HG02870 (cell line): Measurements from ENCODE around the gene SULF2.
"Not testable (repeated sequence)": the region's sequence is repeated elsewhere in the genome, so short reads cannot be mapped to it uniquely, and the experiment has no call there.

Source experiments
- ATAC-seq: cut with Tn5 transposase; IDR thresholded peaks from one replicate; pipeline ENCODE4 v1.9.1; 2021; ENCODE audit warnings: mild to moderate bottlenecking, moderate library complexity; ENCODE audit not compliant: unreplicated experiment

Gene SULF2

DNA sequence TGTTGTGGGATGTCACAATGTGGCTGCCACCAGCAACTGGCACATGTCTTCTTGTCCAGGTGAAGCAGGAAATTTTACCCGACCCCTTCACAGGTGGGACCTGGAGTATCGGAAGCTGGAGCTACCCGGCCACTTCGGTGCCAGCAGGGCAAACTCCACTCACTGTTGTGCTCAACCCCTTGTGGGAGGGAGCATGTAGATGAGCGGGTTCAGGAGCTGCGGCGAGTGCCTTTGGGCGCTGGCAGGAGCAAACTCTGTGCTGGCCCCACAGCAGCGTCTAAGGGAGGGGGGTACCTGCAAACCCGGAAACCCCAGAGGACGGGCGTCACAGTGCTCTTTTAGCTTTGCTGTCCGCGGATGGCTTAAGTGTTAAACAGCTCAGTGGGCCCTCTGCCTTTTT is 20.7 kb upstream of the SULF2 start:
- no peak for ATAC-seq

DNA sequence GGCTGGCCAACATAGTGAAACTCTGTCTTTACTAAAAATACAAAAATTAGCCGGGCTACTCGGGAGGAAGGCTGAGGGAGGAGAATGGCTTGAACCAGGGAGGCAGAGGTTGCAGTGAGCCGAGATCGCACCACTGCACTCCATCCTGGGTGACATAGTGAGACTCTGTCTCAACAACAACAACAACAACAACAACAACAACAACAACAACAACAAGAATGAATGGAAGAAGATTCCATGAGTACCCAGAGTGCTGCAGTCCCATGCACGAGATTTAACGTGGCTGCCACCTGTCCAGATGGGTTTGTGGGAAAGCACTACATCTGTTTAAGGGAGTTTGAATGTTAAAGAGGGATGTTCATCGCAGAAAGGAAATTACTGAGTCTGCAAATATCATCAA is 19.7 kb upstream of the SULF2 start:
- ATAC-seq = not testable (repeated sequence)

- not testable (repeated sequence) for ATAC-seq
Measured at GRCh38 chr20:47804224-47804825, 19.0 kb upstream of the SULF2 start.

DNA sequence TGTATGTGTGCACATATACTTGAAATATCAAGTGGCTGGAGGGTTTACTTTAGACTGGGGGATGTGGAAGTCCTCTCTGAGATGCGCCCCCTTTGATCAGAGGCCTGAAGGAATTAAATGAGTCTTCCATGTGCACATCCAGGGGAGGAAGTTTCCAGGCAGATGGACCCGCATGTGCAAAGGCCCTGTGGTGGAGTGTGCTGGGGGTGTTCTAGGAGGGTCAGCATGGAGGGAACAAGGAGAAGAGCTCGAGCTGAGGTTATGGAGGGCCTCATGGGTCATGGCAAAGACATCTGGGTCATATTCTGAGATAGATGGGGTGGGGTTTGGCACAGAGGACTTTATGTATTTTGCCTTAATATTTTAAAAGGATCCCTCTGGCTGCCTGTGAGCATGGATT is 17.7 kb upstream of the SULF2 start:
- ATAC-seq = no peak

DNA sequence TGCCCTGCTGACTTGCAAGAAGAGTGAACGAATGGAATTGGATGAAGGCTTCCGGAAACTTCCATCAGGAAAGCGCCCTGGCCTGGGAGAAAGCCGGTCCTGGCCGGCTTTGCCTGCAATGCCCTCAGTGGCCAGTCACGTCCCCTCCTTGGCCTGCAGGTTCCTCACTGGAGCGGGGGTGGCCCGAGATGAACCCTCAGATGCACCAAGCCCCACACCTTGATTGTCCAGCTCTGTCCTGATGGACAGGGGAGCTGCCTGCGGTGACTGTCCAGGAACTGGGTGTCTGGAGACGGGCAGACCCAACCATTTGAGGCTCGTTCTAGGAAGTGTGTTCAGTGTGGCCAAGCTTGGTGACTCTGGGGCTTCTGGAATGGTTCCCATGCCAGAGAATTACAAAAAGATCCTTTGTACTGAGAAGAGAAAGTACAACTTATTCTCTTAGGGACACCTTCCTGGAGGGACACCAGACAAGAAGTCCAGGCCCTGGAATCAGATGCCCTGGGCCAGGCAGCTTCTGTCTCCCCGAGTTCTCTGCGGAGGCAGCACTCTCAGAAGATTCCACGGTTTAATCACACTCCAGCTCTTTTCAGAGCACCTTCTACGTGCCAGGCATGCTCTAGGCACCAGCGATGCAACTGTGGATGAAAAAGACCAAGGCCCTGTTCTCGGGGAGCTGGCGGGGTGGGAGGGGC is 17.1 kb upstream of the SULF2 start:
- ATAC-seq = no peak

GRCh38 chr20:47801759-47802158 is 16.5 kb upstream of the SULF2 start:
- no peak for ATAC-seq

DNA sequence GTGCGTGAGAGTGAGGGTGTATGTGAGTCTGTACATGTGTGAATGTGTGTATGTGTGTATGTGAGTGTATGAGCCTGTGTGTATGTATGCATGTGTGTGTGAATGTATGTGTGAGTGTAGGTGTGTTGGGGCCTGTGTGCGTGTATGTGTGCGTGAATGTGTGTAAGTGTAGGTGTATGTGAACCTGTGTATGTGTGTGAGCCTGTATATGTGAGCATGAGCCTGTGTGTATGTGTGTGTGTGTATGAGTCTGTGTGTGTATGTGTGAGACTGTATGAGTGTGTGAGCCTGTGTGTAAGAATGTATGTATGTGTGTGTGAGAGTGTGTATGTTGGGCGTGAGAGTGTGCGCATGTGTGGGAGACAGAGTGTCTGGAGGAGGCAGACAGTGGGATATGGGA is 15.8 kb upstream of the SULF2 start:
- ATAC-seq = no peak

DNA sequence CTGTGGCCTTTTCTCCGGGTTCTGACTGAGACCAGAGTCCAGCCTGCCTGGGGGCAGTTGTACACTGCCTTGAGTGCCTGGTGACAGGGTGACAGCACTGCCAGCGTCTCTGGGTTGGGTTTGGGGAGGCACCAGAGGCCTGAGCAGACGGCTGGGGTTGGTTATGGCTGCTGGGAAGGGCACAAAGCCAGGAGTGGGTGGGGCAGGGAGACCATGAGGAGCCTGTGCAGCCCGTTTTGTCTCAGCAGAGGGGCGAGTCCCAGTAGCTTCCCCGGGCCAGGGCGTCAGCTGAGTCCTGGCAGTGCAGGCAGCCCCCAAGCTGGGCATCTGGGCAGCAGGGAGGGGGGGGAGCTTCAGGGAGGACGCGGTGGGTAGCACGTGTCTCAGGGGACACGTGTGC is 15.3 kb upstream of the SULF2 start:
- no peak for ATAC-seq

DNA sequence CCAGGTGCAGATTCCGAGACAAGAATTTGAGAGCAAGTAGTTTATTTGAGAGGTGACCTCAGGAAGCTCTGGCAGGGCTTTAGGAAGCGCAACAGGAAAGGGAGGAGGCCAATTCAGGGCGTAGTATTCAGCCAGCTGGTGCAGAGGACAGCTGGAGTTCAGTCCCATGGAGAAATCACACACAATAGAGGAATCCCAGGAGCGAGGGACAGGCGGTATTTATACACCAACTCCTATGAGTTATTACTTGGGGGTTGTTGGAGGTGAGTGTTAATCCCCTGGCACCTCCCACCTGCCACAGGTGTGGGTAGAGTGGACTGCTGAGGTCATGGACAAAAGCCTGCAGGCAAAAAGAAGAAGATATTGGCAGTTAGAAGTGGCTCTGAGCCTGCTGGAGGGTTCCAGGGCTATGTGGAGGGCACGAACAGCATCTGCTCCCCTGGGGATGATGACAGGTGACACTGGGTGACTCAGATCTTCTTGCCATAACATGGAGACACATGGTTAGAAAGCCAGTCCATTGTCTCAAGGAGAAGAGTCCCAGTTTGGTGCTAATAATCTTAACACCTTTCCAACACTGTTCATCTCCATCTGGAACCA is 13.9 kb upstream of the SULF2 start:
- ATAC-seq = no peak

DNA sequence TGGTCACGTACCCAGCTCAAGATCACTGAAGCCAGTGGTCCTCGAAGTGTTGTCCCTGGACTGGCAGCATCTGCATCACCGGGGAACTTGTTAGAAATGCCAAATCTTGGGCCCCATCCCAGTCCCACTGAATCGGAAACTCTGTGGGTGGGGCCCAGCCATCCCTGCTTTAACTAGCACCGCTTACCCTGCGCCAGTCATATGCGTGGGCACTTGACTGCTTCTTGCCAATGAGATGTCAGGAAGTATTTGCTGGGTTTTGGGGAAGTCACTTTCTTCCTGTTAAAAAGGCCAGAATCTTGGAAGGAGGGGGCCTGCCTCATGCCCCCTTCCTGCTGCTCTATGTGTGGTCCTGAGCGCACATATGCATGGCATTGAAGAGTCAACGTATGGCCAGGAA is 11.7 kb upstream of the SULF2 start:
- ATAC-seq = no peak

DNA sequence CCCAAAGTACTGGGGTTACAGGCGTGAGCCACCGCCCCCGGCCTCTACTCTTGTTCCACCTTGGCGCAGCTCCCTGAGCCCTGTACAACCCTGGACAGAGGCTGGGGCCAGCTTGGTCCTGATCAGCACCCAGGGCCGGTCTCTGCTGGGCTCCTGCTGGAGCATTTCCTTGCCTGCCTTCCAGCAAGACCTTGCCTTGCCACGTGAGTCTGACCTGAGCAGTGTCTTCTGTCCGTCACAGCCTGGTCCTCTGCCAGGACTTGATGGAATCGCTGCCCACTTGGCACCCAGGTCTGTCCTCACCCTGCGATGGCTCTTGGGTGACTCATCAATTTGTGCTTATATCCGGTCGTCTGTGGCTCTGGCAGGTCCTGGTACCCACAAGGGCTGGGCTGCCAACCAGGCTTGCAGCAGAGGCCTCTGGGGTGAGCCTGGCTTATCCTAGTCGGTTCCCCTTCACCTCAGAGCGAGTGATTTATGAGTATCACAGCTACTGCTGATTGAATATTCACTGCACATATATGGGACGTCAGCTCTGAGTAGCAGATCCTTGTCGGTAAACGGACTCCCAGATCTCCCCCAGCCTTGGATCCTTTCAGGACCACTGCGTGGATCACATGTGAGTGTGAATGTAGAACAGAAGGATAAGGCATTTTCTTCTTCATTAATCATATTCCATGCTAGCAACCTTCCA is 10.1 kb upstream of the SULF2 start:
- ATAC-seq = no peak

- not testable (repeated sequence) for ATAC-seq
Measured at GRCh38 chr20:47794264-47794663, 9.0 kb upstream of the SULF2 start.

DNA sequence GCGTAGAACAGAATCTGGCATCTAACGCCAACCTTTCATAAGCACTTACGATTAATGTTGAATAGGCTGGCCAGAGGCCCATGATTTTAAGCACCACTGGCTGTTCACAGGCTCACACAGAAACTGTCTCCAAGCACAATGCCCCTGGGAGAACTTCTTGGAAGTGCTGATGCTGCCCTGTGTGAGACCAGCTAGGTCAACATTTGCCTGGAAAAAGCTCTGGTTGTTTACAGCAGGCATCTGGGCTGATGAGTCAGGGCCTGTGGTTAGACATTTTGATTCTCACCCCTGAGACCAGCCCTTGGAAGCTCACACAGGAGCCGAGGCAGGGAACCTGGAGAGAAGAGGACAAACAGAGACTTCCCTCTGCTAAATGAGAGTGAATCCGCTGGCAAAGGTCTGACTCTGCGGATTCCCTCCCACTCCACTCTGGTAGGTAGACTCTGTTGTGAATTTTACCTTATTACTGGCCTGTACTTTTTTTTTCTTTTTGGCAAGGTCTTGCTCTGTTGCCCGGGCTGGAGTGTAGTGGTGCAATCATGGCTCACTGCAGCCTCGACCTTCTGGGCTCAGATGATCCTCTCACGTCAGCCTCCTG is 6.8 kb upstream of the SULF2 start:
- ATAC-seq = no peak

GRCh38 chr20:47791084-47791599 is 5.9 kb upstream of the SULF2 start:
- no peak for ATAC-seq

DNA sequence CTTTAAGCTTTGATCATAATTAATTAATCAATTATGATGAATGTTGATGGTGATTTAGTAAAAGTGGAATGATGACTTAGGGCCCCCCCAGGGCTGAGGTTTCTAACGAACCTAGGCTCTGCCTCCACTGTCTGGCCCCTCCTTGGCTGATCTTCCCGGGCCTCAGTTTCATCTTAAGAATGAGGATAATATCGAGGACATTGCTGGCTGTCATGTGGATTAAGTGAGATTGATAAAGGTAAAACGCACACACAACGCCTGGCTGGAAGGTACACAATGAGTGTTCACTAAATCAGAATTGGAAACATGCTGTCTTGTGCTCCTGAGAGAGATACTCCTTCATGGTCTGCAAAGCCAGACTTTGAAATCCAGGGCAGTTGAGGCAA is 5.3 kb upstream of the SULF2 start:
- no peak for ATAC-seq

- no peak for ATAC-seq
Measured at GRCh38 chr20:47789764-47790579, 4.7 kb upstream of the SULF2 start.

GRCh38 chr20:47789081-47789763 is 3.9 kb upstream of the SULF2 start:
- ATAC-seq = no peak

- ATAC-seq = no peak
Measured at GRCh38 chr20:47788741-47789080, 3.4 kb upstream of the SULF2 start.

DNA sequence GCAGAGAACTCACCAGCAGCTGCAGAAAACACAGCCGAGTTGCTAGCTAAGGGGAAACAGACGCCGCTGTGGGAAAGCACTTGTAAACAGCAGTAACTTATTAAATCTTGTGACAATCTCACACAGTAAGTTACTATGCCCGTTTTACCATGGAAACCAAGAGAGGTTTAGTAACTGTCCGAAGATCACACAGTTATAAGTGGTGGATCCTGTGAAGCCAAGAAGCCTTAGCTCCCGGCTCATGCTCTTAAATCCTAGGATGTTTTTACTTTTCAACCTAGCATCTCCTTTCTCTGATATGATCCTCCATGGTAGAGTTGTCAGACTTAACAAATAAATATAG is 1.5 kb upstream of the SULF2 start:
- no peak for ATAC-seq
